Urinary bladder (tissue), 4 donors: ENCODE results near the gene CHCHD10. TPM values are rescaled to one million over a fixed set of nuclear protein-coding genes. Genes with fewer than 3 reads are reported as not detected.

Experiments used
- DNase-seq: peaks from one replicate; pipeline ENCODE4 v3.0.0-alpha.2; 2015; ENCODE audit errors: extremely low spot score
- H3K27ac ChIP-seq: one replicate; pipeline ENCODE4 v1.5.1; 2013; ENCODE audit warnings: low read depth, mild to moderate bottlenecking, moderate library complexity
- H3K36me3 ChIP-seq: one replicate; pipeline ENCODE4 v1.6.1; 2013; ENCODE audit warnings: mild to moderate bottlenecking, moderate library complexity; ENCODE audit not compliant: insufficient read depth
- H3K4me1 ChIP-seq: one replicate; pipeline ENCODE4 v1.6.1; 2013; ENCODE audit warnings: mild to moderate bottlenecking, moderate library complexity; ENCODE audit not compliant: insufficient read depth
- H3K4me3 ChIP-seq: one replicate; pipeline ENCODE4 v1.5.1; 2013; ENCODE audit warnings: low read depth, low read length
- WGBS: extraction: QIAGEN DNeasy Blood & Tissue Kit; methylation state at CpG from one replicate; pipeline ENCODE4 v1.1.7; 2013; 5-methylcytosine and 5-hydroxymethylcytosine counted together
- polyA plus RNA-seq: library from polyadenylated mRNA; stranded (reverse); fragments of 200-250 nt; gene quantifications from one replicate; pipeline ENCODE4 v1.2.3, GENCODE V29; 2013
- total RNA-seq: library from RNA; depleted of rRNA; stranded (reverse); fragments of >200 nt; gene quantifications from one replicate; pipeline ENCODE4 v1.2.3, GENCODE V29; 2014
- donor health status: healthy with polysubstance abuse.
- donor health status: healthy.

Gene CHCHD10
- total and polyA plus RNA-seq, 2 donors, result 3.6 to 69.8 TPM

DNA sequence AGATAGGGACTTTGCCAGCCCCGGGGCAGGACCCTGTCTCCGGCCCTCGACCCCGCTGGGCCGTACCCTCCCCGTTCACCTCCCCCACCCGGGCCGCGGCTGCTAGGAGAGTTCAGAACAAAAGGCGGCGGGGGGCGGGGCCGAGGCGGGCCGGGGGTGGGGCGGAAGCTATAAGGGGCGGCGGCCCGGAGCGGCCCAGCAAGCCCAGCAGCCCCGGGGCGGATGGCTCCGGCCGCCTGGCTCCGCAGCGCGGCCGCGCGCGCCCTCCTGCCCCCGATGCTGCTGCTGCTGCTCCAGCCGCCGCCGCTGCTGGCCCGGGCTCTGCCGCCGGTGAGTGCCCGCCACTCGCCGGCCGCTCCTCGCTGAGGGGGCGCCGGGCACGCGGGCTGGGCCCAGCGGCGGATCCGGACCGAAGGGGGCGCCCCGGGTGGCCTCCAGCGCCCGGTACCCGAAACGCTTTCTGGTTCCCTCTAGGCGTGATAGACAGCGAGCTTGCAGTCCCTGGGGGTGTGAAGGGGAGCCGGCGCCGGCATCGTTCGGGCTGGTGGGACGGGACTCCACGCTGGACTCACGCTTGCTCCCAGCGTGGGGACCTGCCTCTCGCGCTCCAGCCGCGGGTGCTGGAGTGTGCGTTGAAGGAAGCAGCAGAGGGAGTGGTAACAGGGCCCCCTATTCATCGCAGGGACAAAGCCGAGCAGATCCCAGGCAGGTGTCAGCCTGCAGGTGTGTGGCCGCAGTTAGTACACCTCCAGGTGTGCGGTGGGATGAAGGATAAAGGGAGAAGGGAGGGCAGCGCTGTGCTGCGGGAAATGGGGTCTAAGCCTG is 5.1 kb upstream of the CHCHD10 start, which contains the start of gene MMP11:
MMP11 (plus strand) TSS at position 201 of the 825 bp plus-strand sequence; CDS start at position 223, 22 bp downstream.
- Histone ChIP-seq H3K4me3 (peak within 1 kb of the TSS; percentile 47), H3K36me3 (no peaks in the 10 kb centered on the region), H3K4me1 (no peaks in the 10 kb centered on the region), H3K27ac (no peak within 1 kb of the TSS)
- WGBS, result 4% methylated on average over 79 of the region's 79 CpGs
- DNase-seq, result no peak

DNA sequence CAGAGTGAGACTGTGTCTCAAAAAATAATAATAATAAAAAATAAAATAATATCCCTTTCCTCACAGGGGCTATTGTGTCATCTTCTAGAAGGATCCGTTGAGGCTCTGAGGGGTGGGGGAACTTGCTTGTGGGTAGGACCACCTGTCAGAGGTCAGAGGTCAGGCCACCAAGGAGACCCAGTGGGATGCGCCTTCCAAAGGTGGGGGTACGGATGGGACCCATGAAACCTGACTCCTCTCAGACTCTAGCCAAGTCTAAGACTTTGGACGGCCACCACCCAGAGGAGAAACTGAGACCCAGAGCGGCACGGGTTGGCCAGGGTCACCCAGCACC is 4.5 kb upstream of the CHCHD10 start:
- H3K4me1 ChIP-seq, result no peaks in the 10 kb centered on the region
- 12% methylated on average over 6 of the region's 6 CpGs for WGBS
- peak overlapping the region; percentile 47 for H3K4me3 ChIP-seq
- no peak for DNase-seq
- H3K27ac ChIP-seq, result no peak overlapping the region
- no peaks in the 10 kb centered on the region for H3K36me3 ChIP-seq

DNA sequence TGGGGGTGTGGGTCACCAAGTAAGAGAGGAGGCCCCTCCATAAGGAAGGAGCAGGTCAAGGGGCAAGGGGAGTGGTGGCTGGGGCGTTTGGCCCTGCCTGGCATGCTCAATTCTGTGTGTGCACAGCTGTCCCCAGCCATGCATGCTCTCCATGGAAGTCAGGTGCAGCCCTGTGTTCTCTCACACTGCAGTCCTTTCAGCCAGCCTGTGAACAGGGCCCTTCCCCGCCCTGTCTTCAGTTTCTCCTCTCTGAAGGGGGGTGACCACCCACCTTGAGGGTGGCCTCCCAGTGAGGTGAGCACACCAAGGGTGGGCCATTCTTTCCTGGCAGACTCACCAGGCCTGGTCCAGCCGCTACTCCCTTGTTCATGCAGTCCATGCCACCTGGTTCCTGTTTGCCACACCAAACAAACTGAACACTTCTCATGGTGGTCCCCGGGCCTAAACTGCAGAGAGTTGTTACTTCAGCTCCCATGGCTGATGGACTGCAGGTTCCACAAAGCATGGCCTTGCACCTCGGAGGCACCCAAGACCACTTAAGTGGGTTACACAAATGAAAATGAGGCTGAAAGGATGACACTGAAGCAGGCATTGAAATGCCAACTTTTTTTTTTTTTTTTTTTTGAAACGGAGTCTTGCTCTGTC is 1.7 kb upstream of the CHCHD10 start:
- H3K4me1 ChIP-seq, result no peaks in the 10 kb centered on the region
- H3K36me3 ChIP-seq, result no peaks in the 10 kb centered on the region
- WGBS, result 70% methylated on average over 6 of the region's 6 CpGs
- no peak for DNase-seq
- no peak overlapping the region for H3K4me3 ChIP-seq
- H3K27ac ChIP-seq, result no peak overlapping the region

DNA sequence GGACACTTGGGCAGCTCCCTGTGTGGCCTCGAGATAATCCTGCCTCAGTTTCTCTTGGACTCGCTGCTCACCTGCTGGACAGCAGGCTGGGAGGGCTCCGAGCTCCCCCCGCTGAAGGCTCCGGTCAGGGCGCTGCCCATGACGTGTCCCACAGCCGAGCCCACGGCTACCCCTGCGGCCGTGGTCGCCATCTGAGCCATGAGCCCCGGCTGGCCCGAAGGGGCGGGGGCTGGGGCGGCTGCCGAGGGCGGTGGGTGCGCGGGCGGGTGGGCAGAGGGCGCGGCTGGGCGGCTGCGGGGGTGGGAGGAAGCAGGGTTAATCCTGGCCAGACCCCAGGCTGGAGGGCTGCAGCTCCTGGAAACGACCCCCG is 484 bp downstream of the CHCHD10 start:
- Histone ChIP-seq H3K4me1 (no peaks in the 10 kb centered on the region), H3K36me3 (no peaks in the 10 kb centered on the region), H3K4me3 (peak overlapping the region; percentile 53), H3K27ac (no peak overlapping the region)
- 8% methylated on average over 27 of the region's 27 CpGs for WGBS
- DNase-seq, result no peak

DNA sequence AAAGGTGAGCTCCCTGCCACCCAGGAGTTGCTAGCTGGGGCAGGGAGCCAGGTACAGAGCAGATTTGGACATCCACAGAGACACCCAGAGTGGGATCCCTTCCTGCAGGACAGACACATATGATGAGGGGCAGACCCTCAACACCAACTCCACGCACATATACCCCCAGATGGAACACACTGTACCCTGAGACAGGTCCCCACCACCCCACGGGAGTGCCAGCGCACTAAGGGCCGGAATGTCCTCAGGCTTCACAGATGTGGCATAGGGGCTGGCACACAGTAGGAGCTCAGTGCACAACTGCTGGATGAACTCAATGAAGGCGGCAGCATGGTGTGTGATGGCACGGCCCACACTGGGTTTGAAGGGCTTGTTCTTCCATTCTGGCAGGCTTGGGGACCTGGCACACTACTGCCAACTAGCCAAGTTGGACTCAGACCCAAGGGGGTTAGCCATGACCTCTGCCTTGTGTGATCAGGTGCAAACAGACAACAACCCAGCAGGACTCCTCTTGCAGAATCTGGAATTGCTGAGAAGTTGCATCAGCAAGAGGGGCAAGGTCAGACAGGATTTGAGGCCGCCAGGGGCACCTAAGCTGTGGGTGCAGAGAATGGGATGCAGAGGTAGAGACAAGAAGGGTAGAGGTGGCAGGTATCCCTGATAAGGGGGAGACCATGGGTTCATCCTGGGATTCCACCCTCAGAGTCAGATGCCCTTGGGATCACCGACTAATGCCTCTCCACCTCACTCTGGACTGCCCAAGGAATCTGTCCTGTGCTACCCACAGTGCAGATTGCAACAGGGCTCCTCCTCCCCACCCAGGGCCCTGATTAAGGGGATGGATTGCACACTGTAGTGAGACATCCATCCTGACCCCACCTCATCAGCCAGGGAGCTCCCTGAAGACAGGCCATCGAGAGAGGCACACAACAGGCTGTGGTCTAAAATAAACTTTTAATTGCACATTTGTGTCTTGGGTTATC is 2.6 kb downstream of the CHCHD10 start:
- Histone ChIP-seq H3K4me1 (no peaks in the 10 kb centered on the region), H3K4me3 (no peak overlapping the region), H3K36me3 (no peaks in the 10 kb centered on the region), H3K27ac (no peak overlapping the region)
- no peak for DNase-seq
- 92% methylated on average over 9 of the region's 9 CpGs for WGBS

DNA sequence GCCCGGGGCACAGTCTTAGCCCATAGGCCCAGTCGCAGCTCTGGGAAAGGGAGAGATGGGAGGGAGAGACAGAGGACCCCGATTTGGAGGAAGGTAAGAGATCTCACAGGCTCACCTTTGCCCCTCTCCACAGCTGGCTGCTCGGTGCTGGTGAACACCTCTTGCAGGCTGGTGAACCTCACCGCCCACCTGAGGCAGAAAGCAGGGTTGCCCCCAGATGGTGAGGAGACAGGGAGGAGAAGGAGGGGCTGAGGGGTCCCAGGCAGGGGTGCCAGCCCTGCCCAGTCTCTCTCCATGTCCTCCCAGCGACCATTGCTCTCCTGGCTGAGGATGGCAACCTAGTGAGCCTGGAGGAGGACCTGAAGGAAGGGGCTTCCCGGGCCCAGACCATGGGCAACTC is 3.8 kb downstream of the CHCHD10 start:
- 64% methylated on average over 7 of the region's 7 CpGs for WGBS
- no peak overlapping the region for H3K4me3 ChIP-seq
- H3K27ac ChIP-seq, result no peak overlapping the region
- DNase-seq, result no peak
- no peaks in the 10 kb centered on the region for H3K4me1 ChIP-seq
- no peaks in the 10 kb centered on the region for H3K36me3 ChIP-seq

DNA sequence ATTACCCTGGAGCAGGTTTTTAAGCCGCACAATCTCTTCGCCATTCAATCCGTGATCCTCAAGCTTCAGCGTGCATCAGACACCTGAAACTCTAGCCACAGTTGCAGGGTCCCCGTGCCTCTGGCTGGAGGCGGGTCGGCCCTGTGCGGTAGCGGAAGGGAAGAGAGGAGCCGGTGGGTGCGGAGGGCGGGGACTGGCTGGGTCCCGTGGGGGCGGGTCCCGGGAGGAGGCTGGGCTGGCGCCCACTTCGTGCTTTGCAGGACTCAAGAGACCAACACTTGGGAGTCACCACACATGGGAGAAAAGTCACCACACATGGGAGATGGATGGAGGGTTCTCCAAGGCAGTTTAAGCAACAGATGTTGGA is 4.2 kb downstream of the CHCHD10 start:
- Histone ChIP-seq H3K36me3 (no peaks in the 10 kb centered on the region), H3K4me3 (no peak overlapping the region), H3K4me1 (no peaks in the 10 kb centered on the region), H3K27ac (no peak overlapping the region)
- WGBS, result 11% methylated on average over 17 of the region's 17 CpGs
- DNase-seq, result no peak

DNA sequence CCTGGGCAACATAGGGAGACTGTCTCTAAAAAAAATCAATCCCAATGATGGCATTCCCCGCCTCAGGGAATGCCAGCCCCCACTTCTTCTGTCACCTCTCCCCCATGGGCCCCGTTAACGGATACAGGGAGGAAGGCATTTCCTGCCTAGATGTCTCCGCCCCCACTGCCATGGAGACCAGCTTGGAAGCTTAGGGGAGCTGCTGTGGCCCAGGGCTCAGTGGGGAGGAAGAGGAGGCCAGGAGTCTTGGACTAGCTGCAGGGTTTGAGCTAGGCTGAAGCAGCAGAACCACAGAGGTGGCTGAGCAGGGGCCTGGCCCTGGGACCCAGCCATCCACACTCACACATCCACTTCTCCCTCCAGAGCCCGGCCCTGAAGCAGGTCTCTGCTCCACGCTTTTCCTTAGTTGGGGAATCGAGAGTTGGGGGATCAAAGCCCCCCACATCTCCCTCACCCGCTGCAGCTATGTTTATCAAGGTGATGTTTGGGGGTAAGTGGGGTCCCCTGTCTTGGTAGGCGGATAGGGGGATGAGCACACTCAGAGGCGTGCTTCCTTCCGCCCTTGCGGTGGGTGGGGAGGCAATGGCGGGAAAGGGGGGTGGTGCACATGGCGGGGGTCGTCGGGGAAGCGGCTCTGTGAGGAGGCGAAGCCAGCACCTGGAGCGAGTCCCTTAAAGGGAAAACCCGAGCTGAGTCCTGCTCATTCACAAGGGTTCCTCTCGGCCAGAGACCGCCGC is 4.8 kb downstream of the CHCHD10 start, which contains the start of gene C22orf15:
C22orf15 (plus strand) TSS at position 149 of the 737 bp plus-strand sequence; CDS start at position 466, 317 bp downstream.
- no peak for DNase-seq
- no peak within 1 kb of the TSS for H3K27ac ChIP-seq
- 27% methylated on average over 23 of the region's 23 CpGs for WGBS
- H3K4me3 ChIP-seq, result no peak within 1 kb of the TSS
- H3K4me1 ChIP-seq, result no peaks in the 10 kb centered on the region
- H3K36me3 ChIP-seq, result no peaks in the 10 kb centered on the region

DNA sequence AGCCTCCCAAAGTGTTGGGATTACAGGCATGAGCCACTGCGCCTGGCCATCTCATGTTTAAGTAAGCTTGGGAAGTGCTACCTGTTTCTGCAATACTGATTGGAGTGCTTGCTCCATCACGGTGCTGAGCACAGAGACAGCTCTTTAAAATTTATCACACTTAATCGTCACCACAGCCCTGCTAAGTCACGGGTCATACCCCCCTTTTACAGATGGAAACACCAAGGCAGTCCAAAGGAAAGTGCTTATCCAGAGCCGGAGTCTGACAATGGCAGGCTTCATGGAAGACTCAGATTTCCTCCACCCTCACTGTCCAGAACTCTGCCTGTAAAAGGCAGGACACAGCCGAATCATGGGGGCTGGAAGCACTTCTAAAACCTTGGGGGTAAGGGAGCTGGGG is 7.7 kb downstream of the CHCHD10 start:
- 82% methylated on average over 6 of the region's 6 CpGs for WGBS
- Histone ChIP-seq H3K27ac (no peak overlapping the region), H3K36me3 (no peaks in the 10 kb centered on the region), H3K4me3 (no peak overlapping the region), H3K4me1 (no peaks in the 10 kb centered on the region)
- DNase-seq, result no peak

DNA sequence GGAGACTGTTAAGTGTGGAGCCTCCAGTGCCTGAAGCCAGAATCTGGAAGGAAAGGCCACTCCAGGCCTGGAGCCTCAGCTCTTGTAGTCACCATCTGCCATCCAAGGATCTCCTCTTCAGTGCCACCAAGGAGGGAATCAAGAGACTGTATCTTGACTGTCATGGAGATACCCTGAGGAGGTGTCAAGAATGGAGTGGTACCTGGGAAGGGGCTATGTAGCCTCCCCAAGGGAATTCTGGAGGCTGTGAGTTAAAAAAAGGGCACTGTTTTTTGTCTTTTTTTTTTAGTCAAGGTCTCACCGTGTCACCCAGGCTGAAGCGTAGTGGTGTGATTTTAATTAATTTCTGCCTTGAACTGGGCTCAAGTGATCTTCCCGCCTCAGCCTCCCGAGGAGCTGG is 8.2 kb downstream of the CHCHD10 start:
- no peak overlapping the region for H3K27ac ChIP-seq
- no peaks in the 10 kb centered on the region for H3K36me3 ChIP-seq
- WGBS, result 89% methylated on average over 4 of the region's 4 CpGs
- H3K4me1 ChIP-seq, result no peaks in the 10 kb centered on the region
- no peak for DNase-seq
- no peak overlapping the region for H3K4me3 ChIP-seq

DNA sequence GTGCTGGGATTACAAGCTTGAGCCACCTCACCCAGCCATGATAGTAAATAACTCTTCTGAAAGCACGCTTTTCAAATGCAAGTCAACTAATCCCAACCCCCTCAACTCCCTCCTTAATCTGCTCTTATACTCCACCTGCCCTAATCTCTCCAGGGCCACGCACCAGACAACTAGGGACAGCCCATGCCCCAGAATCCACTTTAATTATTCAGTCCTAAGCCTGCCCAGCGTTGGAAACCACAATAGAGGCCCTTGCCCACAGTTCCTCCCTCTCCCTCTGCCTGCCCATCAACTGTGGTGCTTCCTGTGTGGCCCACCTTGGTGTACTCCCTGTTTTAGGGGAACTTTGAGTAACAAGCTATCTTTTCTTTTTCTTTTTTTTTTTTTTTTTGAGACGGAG is 10.9 kb downstream of the CHCHD10 start:
- no peak for DNase-seq
- Histone ChIP-seq H3K4me1 (no peaks in the 10 kb centered on the region), H3K4me3 (no peak overlapping the region), H3K36me3 (no peaks in the 10 kb centered on the region), H3K27ac (no peak overlapping the region)
- 46% methylated on average over 4 of the region's 4 CpGs for WGBS

DNA sequence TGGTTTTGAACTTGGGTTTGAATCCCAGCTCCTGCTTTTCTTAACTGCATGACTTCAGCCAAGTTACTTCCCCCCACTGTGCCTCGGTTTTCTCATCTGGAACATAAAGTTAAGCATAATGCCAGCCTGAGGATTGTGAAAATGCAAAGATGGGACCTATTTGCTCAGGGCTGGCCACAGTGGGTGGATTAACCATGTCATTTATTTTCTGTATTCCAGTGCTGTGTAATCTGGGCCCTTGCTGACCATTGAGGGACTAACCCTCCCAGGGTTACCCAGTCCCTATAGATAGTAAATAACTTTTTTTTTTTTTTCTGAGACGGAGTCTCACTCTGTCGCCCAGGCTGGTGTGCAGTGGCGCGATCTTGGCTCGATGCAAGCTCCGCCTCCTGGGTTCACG is 12.1 kb downstream of the CHCHD10 start:
- H3K36me3 ChIP-seq, result no peaks in the 10 kb centered on the region
- no peak overlapping the region for H3K4me3 ChIP-seq
- no peak for DNase-seq
- 74% methylated on average over 8 of the region's 8 CpGs for WGBS
- no peak overlapping the region for H3K27ac ChIP-seq
- no peaks in the 10 kb centered on the region for H3K4me1 ChIP-seq
